Cardiac muscle cell (in vitro differentiated cells and primary cell): Measurements from ENCODE around the gene ZBTB32. TPM values are rescaled to one million over a fixed set of nuclear protein-coding genes. Genes with fewer than 3 reads are reported as not detected.

ENCODE experiments used
- DNase-seq, 2 donors: peaks; one replicate each; pipeline versions ENCODE4 v3.0.0 to v3.0.0-alpha.2; 2010 to 2017; ENCODE audit warnings: low read depth in 1 of 2, low spot score in 1 of 2
- H3K27ac ChIP-seq: fragments of 200-600 bp; sonication (generic); 2 replicates; pipeline ENCODE4 v1.5.1; 2016
- H3K27me3 ChIP-seq: fragments of 200-600 bp; sonication (generic); 2 replicates; pipeline ENCODE4 v1.6.0; 2016; ENCODE audit warnings: control low read depth
- H3K36me3 ChIP-seq: fragments of 200-600 bp; sonication (generic); 2 replicates; pipeline ENCODE4 v1.5.1; 2016; ENCODE audit warnings: control low read depth
- H3K4me1 ChIP-seq: fragments of 200-600 bp; sonication (generic); 2 replicates; pipeline ENCODE4 v1.8.1; 2017; ENCODE audit warnings: low read depth, mild to moderate bottlenecking, mixed run types
- H3K4me3 ChIP-seq: fragments of 200-600 bp; sonication (generic); 2 replicates; pipeline ENCODE4 v1.5.1; 2016; ENCODE audit warnings: mild to moderate bottlenecking
- H3K9me3 ChIP-seq: fragments of 200-600 bp; sonication (generic); 2 replicates; pipeline ENCODE4 v1.5.1; 2017; ENCODE audit warnings: low read depth, mild to moderate bottlenecking, control low read depth
- polyA plus RNA-seq: library from polyadenylated mRNA; unstranded; fragments of >200 nt; fragmentation: Nextera tagmentation; extraction: Ambion mirVana; gene quantifications from 2 replicates; pipeline ENCODE4 v1.2.1, GENCODE V29; 2016
- total RNA-seq: library from RNA; depleted of rRNA; stranded (reverse); fragments of >200 nt; gene quantifications from 2 replicates; pipeline ENCODE4 v1.2.3, GENCODE V29; 2016
- TF ChIP-seq, protein P1 (sequence below): IDR thresholded peaks from 2 replicates; pipeline ENCODE4 v1.5.1; 2012; ENCODE audit warnings: low read depth, mild to moderate bottlenecking, low read length

Gene ZBTB32
- total and polyA plus RNA-seq, 2 experiments from 2014 or later, result 0.53 TPM; not detected in 1

DNA sequence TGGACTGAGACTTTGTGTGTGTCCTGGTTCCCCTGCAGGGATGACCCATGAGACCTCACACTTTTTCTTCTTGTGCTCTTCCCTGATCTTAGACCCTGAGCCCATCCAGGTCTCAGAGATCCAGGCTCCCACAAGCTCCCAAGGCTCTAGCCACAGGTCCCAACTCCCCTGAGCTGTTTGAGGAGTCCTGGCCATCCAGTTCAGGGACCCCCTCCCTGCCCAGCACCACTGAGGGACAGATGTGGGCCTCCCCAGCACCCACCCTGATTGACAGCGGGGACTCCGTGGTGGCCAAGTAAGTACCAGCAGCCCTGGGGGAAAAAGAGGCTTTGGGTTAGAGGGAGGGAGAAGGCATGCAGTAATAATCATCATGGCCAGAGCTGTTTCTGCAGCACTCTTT, 55.3 kb downstream of the ZBTB32 start:
- H3K27ac ChIP-seq, result no peak overlapping the region
- no peaks in the 10 kb centered on the region for H3K9me3 ChIP-seq
- H3K36me3 ChIP-seq, result no peaks in the 10 kb centered on the region
- DNase-seq, result no peak
- H3K4me3 ChIP-seq, result no peak overlapping the region
- H3K27me3 ChIP-seq, result no peaks in the 10 kb centered on the region
- TF ChIP-seq, protein P1, sequence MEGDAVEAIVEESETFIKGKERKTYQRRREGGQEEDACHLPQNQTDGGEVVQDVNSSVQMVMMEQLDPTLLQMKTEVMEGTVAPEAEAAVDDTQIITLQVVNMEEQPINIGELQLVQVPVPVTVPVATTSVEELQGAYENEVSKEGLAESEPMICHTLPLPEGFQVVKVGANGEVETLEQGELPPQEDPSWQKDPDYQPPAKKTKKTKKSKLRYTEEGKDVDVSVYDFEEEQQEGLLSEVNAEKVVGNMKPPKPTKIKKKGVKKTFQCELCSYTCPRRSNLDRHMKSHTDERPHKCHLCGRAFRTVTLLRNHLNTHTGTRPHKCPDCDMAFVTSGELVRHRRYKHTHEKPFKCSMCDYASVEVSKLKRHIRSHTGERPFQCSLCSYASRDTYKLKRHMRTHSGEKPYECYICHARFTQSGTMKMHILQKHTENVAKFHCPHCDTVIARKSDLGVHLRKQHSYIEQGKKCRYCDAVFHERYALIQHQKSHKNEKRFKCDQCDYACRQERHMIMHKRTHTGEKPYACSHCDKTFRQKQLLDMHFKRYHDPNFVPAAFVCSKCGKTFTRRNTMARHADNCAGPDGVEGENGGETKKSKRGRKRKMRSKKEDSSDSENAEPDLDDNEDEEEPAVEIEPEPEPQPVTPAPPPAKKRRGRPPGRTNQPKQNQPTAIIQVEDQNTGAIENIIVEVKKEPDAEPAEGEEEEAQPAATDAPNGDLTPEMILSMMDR, result no peak
- peaks cover 18% of the 10 kb centered on the region for H3K4me1 ChIP-seq

DNA sequence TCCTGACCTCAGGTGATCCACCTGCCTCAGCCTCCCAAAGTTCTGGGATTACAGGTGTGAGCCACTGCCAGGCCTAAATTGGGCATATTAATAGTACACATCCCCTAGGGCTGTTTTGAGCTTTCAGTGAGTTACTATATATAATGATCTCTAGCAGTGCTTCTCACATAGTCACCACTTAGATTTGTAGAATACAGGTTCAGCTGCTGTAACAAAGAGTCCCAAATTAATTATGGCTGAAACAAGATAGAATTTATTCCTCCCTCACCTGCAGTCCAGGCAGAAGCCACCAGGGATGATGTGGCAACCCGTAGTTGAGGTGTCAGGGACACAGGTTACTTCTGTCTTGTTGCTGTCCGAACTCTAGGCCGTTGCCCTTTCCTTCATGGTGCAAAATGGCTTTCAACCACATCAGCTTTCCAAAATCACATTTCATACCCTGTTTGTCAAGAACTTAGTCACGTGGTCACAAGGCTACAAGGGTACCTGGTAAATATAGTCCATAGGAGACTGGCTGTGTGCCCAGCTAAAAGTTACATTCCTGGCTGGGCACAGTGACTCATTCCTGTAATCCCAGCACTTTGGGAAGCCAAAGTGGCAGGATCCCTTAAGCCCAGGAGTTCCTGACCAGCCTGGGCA, 56.5 kb downstream of the ZBTB32 start:
- H3K27me3 ChIP-seq, result no peaks in the 10 kb centered on the region
- H3K36me3 ChIP-seq, result no peaks in the 10 kb centered on the region
- H3K27ac ChIP-seq, result no peak overlapping the region
- TF ChIP-seq, protein P1, result no peak
- H3K4me3 ChIP-seq, result no peak overlapping the region
- no peaks in the 10 kb centered on the region for H3K9me3 ChIP-seq
- no peak for DNase-seq
- H3K4me1 ChIP-seq, result peaks cover 16% of the 10 kb centered on the region

DNA sequence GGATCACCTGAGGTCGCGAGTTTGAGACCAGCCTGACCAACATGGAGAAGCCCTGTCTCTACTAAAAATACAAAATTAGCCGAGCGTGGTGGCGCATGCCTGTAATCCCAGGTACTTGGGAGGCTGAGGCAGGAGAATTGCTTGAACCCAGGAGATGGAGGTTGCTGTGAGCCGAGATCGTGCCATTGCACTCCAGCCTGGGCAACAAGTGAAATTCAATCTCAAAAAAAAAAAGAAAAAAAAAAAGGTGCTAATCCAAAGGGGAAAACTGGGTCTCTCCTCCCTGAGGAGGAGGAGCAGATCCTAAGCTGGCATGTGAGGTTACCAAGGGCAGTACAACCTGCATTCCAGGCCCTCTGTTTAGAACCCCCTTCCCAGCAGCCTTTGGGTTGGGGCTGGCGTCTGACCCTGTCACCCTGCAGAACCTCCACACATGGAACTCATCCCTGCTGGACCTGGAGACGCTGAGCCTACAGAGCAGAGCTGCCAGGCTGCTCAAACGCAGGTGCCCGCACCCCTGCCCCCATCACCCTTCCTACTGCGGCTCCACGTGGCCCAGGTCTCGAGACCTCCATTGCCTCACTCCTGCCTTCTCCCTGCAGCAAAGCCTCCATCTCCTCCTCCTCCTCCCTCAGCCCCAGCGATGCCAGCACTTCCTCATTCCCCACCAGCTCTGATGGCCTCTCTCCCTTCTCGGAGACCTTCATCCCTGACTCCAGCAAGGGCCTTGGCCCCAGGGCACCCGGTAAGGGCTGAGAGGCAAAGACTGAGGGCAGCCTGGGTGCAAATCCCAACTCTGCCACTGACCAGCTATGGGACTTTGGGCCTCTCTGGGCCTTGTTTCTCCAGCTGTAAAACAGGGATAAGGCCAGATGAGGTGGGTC, 60.3 kb downstream of the ZBTB32 start:
- no peaks in the 10 kb centered on the region for H3K9me3 ChIP-seq
- H3K4me1 ChIP-seq, result peaks cover 5% of the 10 kb centered on the region
- no peaks in the 10 kb centered on the region for H3K27me3 ChIP-seq
- TF ChIP-seq, protein P1, result no peak
- DNase-seq, result no peak
- no peak overlapping the region for H3K27ac ChIP-seq
- no peaks in the 10 kb centered on the region for H3K36me3 ChIP-seq
- no peak overlapping the region for H3K4me3 ChIP-seq

Other genes with a start within 250 kb of the ZBTB32 start
- 0.60 TPM in 1 of 2 replicates, not detected in the other for gene KRTDAP, start 214.1 kb upstream of the ZBTB32 start, total RNA-seq
- 1.4 and 2.2 TPM in 2 replicates for gene KRTDAP, start 214.1 kb upstream of the ZBTB32 start, polyA plus RNA-seq
- 232 and 289 TPM in 2 replicates for gene DMKN, start 190.9 kb upstream of the ZBTB32 start, total RNA-seq
- gene DMKN, start 190.9 kb upstream of the ZBTB32 start, polyA plus RNA-seq, result 220 and 329 TPM in 2 replicates
- gene SBSN, start 176.2 kb upstream of the ZBTB32 start, total RNA-seq, result 0.15 TPM in 1 of 2 replicates, not detected in the other
- gene SBSN, start 176.2 kb upstream of the ZBTB32 start, polyA plus RNA-seq, result not detected in 2 replicates
- gene GAPDHS, start 171.1 kb upstream of the ZBTB32 start, total RNA-seq, result 0.46 TPM in 1 of 2 replicates, not detected in the other
- not detected in 2 replicates for gene GAPDHS, start 171.1 kb upstream of the ZBTB32 start, polyA plus RNA-seq
- 95.9 and 149 TPM in 2 replicates for gene TMEM147, start 158.9 kb upstream of the ZBTB32 start, total RNA-seq
- gene TMEM147, start 158.9 kb upstream of the ZBTB32 start, polyA plus RNA-seq, result 186 and 260 TPM in 2 replicates
- gene ATP4A, start 140.9 kb upstream of the ZBTB32 start, total RNA-seq, result 0.74 TPM in 1 of 2 replicates, not detected in the other
- 0.10 TPM in 1 of 2 replicates, not detected in the other for gene ATP4A, start 140.9 kb upstream of the ZBTB32 start, polyA plus RNA-seq
- not detected in 2 replicates for gene PMIS2, start 118.4 kb upstream of the ZBTB32 start, total RNA-seq
- not detected in 2 replicates for gene PMIS2, start 118.4 kb upstream of the ZBTB32 start, polyA plus RNA-seq
- 17.2 and 20.5 TPM in 2 replicates for gene HAUS5, start 91.8 kb upstream of the ZBTB32 start, total RNA-seq
- 25.5 and 29.6 TPM in 2 replicates for gene HAUS5, start 91.8 kb upstream of the ZBTB32 start, polyA plus RNA-seq
- gene RBM42, start 75.5 kb upstream of the ZBTB32 start, total RNA-seq, result 128 and 146 TPM in 2 replicates
- gene RBM42, start 75.5 kb upstream of the ZBTB32 start, polyA plus RNA-seq, result 161 and 170 TPM in 2 replicates
- gene ETV2, start 62.8 kb upstream of the ZBTB32 start, total RNA-seq, result 1.1 and 3.1 TPM in 2 replicates
- gene ETV2, start 62.8 kb upstream of the ZBTB32 start, polyA plus RNA-seq, result 3.1 and 4.0 TPM in 2 replicates
- gene COX6B1, start 56.2 kb upstream of the ZBTB32 start, total RNA-seq, result 817 and 1,352 TPM in 2 replicates
- 1,159 and 1,609 TPM in 2 replicates for gene COX6B1, start 56.2 kb upstream of the ZBTB32 start, polyA plus RNA-seq
- 1.2 TPM in 1 of 2 replicates, not detected in the other for gene UPK1A, start 38.0 kb upstream of the ZBTB32 start, total RNA-seq
- 0.67 and 1.4 TPM in 2 replicates for gene UPK1A, start 38.0 kb upstream of the ZBTB32 start, polyA plus RNA-seq
- 18.2 and 38.1 TPM in 2 replicates for gene KMT2B, start 13.4 kb downstream of the ZBTB32 start, total RNA-seq
- 8.9 and 11.9 TPM in 2 replicates for gene KMT2B, start 13.4 kb downstream of the ZBTB32 start, polyA plus RNA-seq
- 1.5 and 2.6 TPM in 2 replicates for gene IGFLR1, start 37.9 kb downstream of the ZBTB32 start, total RNA-seq
- gene IGFLR1, start 37.9 kb downstream of the ZBTB32 start, polyA plus RNA-seq, result 2.4 and 5.5 TPM in 2 replicates
- gene U2AF1L4, start 40.9 kb downstream of the ZBTB32 start, total RNA-seq, result 30.3 and 40.2 TPM in 2 replicates
- 45.5 and 61.7 TPM in 2 replicates for gene U2AF1L4, start 40.9 kb downstream of the ZBTB32 start, polyA plus RNA-seq
- 43.7 and 65.4 TPM in 2 replicates for gene PSENEN, start 41.1 kb downstream of the ZBTB32 start, total RNA-seq
- gene PSENEN, start 41.1 kb downstream of the ZBTB32 start, polyA plus RNA-seq, result 158 and 173 TPM in 2 replicates
- gene LIN37, start 44.0 kb downstream of the ZBTB32 start, total RNA-seq, result 16.0 and 16.8 TPM in 2 replicates
- gene LIN37, start 44.0 kb downstream of the ZBTB32 start, polyA plus RNA-seq, result 11.4 and 16.3 TPM in 2 replicates
- gene HSPB6, start 52.5 kb downstream of the ZBTB32 start, total RNA-seq, result 0.51 and 2.5 TPM in 2 replicates
- 0.76 and 2.6 TPM in 2 replicates for gene HSPB6, start 52.5 kb downstream of the ZBTB32 start, polyA plus RNA-seq
- gene PROSER3, start 53.6 kb downstream of the ZBTB32 start, total RNA-seq, result 14.8 and 16.3 TPM in 2 replicates
- 28.9 and 35.7 TPM in 2 replicates for gene PROSER3, start 53.6 kb downstream of the ZBTB32 start, polyA plus RNA-seq
- gene ARHGAP33, start 71.0 kb downstream of the ZBTB32 start, total RNA-seq, result 10.9 and 47.4 TPM in 2 replicates
- 16.1 and 31.9 TPM in 2 replicates for gene ARHGAP33, start 71.0 kb downstream of the ZBTB32 start, polyA plus RNA-seq
- 0.09 TPM in 1 of 2 replicates, not detected in the other for gene PRODH2, start 108.3 kb downstream of the ZBTB32 start, total RNA-seq
- not detected in 2 replicates for gene PRODH2, start 108.3 kb downstream of the ZBTB32 start, polyA plus RNA-seq
- gene NPHS1, start 147.9 kb downstream of the ZBTB32 start, total RNA-seq, result 1.1 and 1.3 TPM in 2 replicates
- gene NPHS1, start 147.9 kb downstream of the ZBTB32 start, polyA plus RNA-seq, result 0.37 TPM in 1 of 2 replicates, not detected in the other
- gene KIRREL2, start 152.4 kb downstream of the ZBTB32 start, total RNA-seq, result 3.5 and 4.2 TPM in 2 replicates
- 3.2 and 3.7 TPM in 2 replicates for gene KIRREL2, start 152.4 kb downstream of the ZBTB32 start, polyA plus RNA-seq
- 126 and 134 TPM in 2 replicates for gene APLP1, start 164.0 kb downstream of the ZBTB32 start, total RNA-seq
- gene APLP1, start 164.0 kb downstream of the ZBTB32 start, polyA plus RNA-seq, result 117 and 157 TPM in 2 replicates
- 3.7 and 5.1 TPM in 2 replicates for gene NFKBID, start 196.0 kb downstream of the ZBTB32 start, total RNA-seq
- 6.4 and 8.5 TPM in 2 replicates for gene NFKBID, start 196.0 kb downstream of the ZBTB32 start, polyA plus RNA-seq
- gene HCST, start 198.0 kb downstream of the ZBTB32 start, total RNA-seq, result 2.5 TPM in 1 of 2 replicates, not detected in the other
- gene HCST, start 198.0 kb downstream of the ZBTB32 start, polyA plus RNA-seq, result 2.1 and 2.4 TPM in 2 replicates
- gene TYROBP, start 203.7 kb downstream of the ZBTB32 start, total RNA-seq, result 2.9 TPM in 1 of 2 replicates, not detected in the other
- 0.79 TPM in 1 of 2 replicates, not detected in the other for gene TYROBP, start 203.7 kb downstream of the ZBTB32 start, polyA plus RNA-seq
- 13.4 and 14.3 TPM in 2 replicates for gene LRFN3, start 231.8 kb downstream of the ZBTB32 start, total RNA-seq
- gene LRFN3, start 231.8 kb downstream of the ZBTB32 start, polyA plus RNA-seq, result 10.3 and 16.0 TPM in 2 replicates